HG03196 (cell line): ENCODE measurements around the gene ABCA7.

Source experiments
- ATAC-seq: cut with Tn5 transposase; IDR thresholded peaks from one replicate; pipeline ENCODE4 v1.9.1; 2021; ENCODE audit not compliant: unreplicated experiment

ABCA7 gene, protein sequence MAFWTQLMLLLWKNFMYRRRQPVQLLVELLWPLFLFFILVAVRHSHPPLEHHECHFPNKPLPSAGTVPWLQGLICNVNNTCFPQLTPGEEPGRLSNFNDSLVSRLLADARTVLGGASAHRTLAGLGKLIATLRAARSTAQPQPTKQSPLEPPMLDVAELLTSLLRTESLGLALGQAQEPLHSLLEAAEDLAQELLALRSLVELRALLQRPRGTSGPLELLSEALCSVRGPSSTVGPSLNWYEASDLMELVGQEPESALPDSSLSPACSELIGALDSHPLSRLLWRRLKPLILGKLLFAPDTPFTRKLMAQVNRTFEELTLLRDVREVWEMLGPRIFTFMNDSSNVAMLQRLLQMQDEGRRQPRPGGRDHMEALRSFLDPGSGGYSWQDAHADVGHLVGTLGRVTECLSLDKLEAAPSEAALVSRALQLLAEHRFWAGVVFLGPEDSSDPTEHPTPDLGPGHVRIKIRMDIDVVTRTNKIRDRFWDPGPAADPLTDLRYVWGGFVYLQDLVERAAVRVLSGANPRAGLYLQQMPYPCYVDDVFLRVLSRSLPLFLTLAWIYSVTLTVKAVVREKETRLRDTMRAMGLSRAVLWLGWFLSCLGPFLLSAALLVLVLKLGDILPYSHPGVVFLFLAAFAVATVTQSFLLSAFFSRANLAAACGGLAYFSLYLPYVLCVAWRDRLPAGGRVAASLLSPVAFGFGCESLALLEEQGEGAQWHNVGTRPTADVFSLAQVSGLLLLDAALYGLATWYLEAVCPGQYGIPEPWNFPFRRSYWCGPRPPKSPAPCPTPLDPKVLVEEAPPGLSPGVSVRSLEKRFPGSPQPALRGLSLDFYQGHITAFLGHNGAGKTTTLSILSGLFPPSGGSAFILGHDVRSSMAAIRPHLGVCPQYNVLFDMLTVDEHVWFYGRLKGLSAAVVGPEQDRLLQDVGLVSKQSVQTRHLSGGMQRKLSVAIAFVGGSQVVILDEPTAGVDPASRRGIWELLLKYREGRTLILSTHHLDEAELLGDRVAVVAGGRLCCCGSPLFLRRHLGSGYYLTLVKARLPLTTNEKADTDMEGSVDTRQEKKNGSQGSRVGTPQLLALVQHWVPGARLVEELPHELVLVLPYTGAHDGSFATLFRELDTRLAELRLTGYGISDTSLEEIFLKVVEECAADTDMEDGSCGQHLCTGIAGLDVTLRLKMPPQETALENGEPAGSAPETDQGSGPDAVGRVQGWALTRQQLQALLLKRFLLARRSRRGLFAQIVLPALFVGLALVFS (N-terminal part only)

DNA sequence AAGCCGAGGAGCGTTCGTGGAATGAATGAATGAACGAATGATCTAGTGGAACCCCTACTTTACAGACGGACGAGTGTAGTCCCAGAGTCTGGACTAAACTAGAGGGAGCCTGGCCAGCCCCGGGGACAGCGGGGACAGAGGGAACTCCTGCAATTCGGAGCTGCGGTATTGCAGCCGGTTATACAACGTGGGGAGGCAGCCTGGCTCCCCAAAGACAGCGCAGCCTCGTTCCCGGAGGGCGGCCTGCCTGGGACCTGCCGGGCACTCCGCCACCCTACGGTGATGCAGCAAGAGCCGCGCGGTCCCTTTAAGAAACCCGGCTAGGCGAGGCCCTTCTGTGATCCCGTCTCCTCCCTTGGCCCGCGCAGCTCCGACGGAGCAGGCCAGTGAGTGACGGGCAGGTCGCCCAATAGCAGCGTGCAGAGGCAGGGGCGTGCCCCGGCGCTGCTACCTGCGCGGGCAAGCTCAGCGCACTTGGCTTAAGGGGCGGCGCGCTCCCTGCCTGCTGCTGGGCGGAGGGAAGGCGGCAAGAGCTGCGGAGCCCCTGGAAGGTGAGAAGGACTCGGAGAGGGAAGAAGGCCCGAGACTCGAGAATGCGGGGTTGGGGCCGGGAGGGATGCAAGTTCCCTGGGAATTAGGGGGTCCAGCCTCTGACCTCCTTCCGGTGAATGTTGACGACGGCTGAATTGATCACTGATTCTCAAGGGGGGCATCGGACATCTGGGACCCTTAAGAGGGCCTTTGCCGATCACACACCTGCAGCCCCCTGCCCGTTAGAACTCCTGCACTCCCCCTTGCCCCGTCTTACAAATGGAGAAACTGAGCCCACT lies at the start of gene ABCA7:
Gene ABCA7, plus strand, starts transcription at position 462 of the 830 bp plus-strand sequence. CDS start 1,255 bp downstream, outside the sequence.
- peak; percentile 65 for ATAC-seq

DNA sequence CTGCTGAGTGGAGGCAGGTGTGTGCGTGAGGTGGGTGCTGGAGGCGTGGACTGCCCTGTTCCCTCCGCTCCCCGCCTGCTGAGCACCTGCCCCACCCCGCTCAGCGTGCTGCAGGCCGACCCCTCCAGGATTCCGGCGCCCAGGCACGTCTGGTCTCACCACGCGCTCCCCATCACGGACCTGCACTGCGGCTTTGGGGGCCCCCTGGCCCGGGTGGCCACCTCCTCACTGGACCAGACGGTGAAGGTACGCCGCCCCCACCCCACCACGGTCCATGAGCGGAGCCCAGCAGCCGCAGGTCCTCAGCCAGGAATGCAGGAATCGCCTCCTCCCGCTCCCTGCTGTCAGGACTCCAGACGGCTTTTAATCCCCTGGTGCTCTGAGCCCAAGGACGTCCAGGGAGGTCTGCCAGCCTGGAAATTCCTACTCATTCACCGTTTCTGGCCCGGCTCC lies 49.8 kb upstream of the ABCA7 start:
- ATAC-seq: no peak

DNA sequence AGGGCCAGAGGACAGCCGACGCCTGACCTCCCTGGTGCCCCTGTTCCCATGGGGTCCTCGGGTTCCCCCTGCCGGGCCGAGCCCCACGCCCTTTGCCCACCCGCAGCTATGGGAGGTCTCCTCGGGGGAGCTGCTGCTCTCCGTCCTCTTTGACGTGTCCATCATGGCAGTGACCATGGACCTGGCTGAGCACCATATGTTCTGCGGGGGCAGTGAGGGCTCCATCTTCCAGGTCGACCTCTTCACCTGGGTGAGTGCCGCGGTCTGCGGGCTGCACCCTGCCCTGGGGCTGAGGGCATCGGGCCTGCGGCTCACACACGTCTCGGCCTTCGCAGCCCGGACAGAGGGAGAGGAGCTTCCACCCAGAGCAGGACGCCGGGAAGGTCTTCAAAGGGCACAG lies 49.2 kb upstream of the ABCA7 start:
- no peak for ATAC-seq

DNA sequence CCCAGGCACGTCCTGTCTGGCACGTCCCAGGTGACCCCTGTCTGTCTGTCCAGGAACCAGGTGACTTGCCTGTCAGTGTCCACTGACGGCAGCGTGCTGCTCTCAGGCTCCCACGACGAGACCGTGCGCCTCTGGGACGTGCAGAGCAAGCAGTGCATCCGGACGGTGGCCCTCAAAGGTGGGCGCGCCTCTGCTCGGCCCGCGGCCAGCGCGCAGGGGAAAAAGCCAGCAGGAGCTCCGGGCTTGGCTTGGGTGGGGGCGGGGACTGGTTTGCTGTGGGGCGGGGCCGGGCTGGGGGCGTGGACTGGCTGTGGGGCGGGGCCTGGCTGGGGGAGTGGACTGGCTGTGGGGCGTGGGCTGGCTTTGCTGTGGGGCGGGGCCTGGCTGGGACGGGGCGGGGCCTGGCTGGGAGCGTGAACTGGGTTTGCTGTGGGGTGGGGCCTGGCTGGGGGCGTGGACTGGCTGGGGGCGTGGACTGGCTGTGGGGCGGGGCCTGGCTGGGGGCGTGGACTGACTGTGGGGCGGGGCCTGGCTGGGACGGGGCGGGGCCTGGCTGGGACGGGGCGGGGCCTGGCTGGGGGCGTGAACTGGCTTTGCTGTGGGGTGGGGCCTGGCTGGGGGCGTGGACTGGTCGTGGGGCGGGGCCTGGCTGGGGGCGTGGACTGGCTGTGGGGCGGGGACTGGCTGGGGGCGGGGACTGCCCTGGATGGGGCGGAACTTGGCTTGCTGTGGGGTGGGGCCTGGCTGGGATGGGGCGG lies 48.6 kb upstream of the ABCA7 start:
- ATAC-seq: no peak

DNA sequence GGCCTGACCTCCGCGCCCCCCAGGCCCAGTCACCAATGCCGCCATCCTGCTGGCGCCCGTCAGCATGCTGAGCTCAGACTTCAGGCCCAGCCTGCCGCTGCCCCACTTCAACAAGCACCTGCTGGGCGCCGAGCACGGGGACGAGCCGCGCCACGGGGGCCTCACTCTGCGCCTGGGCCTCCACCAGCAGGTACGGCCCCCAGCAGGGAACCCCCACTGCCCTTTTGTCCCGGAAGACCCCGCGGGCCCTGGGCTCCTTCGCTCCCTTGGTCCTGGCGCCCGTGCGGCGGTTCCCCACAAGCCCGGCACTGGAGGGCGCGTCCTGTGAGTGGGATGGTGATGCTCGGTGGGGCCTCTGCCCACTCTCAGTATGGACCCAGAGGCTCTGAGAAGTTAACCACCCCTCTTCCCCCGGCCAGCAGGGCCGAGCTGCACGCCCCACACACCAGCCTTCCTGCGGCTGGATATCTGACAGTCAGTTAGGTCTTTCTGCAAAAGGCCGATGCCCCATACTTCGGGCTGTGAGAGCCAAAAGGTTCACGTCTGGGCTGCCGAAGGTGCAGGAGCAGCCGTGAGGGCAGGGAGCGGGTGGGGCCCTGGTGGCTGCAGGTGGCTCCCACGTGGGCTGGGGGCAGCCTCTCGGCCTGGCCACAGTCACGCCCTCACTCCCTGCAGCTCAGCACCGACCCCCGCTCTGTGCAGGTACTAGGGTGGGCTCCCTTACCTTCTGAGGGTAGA lies 47.8 kb upstream of the ABCA7 start:
- ATAC-seq: no peak

DNA sequence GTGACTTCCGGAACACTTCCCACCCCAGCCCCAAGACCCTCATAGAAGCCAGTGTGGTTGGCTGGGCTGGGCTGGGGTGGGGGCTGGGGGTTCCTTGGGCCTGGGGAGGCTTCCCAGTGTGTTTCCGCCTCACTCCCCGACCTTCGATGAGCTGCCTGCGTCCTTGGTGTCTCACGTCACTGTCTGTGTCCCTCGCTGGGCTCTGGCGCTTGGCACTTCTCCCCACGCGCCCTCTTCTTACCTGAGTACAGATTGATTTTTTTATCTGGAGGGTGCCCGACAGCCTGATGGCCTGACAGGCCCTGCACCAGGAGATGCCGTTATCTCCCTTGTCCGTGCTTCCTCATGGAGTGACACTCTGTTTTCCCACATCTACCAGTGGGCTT lies 47.2 kb upstream of the ABCA7 start:
- no peak for ATAC-seq

DNA sequence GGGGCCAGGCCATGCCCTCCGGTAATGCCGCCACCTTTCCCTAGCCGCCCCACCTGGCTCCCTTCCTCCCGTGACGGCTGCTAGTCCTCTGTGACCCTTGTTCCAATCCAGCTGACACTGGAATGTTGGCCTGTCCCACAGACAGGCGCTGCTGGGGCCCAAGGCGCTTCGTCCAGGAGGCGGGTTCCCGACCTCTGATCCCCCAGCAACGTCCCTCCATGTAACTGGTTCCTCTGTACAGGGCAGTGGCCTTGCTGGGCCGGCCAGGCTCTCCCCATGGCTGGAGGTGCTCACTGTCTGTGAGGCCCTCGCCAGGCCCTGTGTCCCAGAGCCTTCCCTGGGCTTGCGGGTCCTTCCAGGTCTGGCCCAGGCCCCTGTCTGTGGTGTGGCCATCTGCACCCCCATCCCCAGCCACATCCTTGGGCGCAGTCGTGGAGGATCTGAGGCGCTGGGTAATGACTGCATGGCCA lies 46.5 kb upstream of the ABCA7 start:
- no peak for ATAC-seq

DNA sequence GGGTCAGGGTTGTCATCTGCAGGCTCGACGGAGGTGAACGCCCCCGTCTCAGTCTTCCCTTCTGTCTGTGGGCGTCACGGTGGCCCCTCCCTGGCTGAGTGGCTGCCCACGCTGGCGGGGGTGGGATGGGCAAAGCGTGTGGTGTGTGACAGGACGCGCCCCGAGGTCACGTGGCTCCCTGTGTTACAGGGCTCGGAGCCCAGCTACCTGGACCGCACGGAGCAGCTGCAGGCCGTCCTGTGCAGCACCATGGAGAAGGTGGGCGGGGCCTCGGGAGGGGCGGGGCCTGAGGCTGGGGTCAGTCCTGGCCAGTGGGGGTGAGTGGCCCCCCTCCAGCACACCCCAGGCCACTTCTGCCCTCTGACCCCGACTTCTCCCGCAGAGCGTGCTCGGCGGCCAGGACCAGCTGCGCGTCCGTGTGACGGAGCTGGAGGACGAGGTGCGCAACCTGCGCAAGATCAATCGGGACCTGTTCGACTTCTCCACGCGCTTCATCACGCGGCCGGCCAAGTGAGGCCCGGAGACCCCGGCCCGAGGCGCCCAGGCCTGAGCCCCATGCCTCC lies 46.0 kb upstream of the ABCA7 start:
- no peak for ATAC-seq

DNA sequence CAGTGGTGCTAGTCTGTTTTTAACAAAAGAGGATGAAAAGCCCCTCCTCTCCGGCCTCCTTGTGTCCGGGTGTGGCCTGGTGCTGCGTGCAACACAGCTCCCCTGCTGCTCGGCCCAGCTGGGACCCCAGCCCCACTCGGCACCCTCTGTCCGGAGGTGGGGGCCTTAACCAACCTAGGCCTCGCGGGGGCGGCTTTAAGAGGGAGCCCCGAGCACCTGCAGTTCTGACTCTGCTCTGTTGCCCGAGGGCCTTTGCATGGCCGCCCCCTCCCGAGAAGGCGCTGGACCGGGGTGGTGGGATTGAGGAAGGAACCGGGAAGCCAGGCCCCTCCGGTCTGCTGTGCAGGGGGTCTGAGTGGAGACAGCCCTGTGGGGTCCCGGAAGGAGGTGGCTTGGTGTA lies 45.4 kb upstream of the ABCA7 start:
- no peak for ATAC-seq

DNA sequence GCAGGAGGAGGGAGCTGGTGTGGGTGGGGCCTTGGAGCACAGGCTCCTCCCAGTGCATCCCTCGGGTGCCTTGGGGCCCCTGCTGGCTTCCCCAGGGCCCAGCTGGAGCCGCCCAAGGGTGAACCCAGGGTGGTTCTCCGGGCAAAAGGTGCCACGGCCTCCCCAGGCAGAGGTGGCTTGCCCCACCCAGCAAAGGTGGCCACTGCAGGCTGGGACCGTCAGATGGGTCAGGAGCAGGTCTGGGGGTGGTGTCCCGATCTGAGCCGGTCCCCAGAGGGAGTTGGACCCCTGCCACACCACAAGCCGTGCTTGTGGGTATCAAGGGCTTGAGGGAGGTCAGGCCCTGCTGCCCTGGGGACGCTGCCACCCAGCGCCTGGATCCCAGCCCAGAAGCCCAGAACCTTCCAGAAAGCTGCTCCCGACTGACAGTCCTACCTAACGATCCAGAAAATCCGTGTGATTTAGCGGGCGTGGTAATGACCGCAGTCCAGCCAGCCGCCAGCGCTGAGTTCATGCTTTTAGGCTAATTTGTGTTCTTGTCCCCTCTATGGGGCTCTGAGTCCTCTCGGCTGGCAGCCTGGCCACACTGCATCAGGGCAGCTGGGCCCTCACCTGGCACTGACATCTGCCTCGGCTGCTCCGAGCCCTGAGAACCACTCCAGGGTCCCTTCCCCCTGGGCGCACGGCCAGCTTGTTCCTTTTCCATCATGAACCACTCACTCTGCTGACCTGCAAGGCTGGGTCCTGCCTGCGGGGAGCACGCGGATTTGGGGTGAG lies 44.7 kb upstream of the ABCA7 start:
- ATAC-seq: no peak

DNA sequence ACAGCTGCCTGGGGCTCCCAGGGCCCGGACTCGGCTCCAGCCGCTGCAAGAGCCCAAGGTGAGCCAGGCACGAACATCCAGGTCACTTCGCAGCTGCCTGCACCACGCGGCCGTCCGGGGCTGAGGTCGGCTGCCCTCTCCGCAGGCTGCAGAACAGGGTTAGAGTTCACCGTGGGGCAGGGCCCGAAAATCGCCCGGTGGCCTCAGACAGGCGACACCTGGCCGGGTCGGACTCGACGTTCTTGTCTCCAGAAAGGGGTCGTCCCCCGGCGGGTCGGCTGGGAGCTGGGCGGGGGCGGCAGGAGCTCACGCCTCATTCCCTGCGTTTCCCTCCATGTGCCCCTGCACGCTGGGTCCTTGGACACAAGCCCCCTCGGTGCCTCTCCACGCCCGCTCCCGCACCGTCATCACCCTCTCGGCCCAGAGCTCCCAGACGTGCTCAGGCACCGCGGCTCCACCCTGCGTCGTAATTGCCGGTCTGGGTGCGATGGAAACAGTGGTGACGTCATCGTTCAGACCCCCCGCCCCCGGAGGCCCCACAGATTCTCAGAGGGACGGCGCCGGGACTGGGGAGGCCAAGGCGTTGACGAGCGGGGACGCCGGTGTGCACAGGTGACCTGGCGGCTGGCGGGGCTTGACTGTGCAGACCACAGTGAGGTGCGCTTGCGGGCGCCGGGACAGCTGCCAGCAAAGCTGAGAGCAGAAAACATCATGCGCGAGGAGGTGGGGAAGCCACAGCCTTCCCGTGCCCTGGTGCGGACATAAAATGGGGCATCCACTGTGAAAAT lies 43.7 kb upstream of the ABCA7 start:
- no peak for ATAC-seq

DNA sequence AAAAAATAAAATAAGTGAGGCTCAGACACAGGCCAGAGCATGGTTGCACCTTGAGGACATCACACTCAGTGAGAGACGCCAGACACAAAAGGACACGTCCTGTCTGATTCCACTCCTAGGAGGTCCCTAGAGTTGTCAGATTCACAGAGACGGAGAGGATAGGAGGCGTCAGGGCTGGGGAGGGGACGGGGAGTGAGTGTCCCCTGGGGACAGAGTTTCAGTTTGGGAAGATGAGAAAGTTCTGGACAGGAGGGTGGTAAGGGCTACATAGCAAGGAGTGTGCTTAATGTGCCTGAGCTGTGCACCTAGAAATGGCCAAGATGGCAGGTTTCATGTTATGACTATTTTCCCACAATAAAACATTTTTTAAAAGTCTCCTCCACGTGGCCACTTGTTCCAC lies 41.8 kb upstream of the ABCA7 start:
- ATAC-seq: no peak

DNA sequence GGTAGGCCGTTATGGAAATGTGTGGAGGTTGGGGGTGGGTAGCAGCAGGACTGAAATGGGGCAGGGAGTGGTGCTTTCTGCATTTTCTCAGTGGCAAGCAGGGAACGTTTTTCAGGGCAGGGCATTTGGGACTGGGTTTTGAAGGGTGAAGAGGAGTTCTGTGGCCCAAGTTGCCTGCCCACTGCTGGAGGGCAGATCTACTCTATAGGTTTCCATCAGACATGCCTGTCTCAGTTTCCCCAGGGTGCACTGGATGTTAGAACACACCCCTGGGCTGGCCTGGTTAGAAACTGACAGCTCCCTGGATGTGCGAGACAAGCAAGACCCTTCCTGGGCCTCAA lies 40.6 kb upstream of the ABCA7 start:
- ATAC-seq: no peak

DNA sequence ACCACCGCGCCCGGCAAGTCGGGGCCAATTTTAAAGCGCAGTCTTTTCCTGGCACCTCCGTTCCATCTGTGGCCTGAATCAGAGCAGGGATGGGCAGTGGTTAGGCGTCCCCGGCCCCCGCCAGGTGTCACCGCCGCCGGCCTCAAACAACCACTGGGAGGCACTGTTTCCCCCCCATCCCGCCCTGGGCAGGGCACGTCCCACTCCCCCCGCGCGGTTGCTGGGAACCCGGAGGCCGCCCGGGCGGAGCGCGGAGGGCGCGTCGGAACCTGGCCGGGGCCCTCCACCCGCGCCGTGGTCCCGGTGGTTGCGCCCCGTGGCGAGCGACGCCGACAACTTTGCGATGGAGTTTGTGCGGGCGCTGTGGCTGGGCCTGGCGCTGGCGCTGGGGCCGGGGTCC lies 39.8 kb upstream of the ABCA7 start, which contains the start of gene GRIN3B:
Gene GRIN3B, plus strand, starts transcription at position 325 of the 400 bp plus-strand sequence. Its CDS starts 19 bp downstream, at position 344.
- ATAC-seq: no peak

DNA sequence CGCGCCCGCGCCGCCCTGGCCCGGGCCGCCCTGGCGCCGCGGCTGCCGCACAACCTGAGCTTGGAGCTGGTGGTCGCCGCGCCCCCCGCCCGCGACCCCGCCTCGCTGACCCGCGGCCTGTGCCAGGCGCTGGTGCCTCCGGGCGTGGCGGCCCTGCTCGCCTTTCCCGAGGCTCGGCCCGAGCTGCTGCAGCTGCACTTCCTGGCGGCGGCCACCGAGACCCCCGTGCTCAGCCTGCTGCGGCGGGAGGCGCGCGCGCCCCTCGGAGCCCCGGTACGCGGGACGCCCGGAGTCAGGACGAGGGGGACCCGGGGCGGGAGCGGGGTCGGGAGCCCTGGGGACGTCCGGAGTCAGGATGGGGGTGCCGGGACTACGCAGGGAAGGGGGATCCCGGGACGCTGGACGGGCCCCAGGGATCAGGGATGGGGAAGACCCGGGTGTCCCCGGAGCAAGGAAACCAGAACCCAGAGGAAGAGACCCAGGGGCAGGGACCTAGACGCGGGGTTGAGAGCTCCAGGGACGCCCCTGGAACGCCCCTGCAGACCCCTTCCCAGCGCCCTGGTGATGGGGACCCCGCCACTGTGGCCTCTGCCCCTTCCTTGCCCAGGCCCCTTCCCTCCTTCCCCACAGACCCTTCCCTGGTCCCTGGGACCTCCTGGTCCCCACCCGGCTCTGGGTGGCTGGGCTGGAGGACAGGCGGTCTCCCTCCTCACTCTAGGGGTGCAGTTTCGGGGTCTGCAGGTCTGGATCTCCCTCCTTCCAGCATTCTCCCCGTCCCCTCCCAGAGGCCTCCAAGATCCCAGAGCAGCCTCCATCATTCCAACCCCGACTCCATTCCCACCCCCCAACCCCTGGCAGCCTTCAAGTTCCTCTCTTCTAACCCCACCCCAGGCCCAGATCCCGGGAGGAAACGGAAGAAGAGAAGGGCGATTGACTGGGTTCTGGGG lies 39.0 kb upstream of the ABCA7 start:
- no peak for ATAC-seq
